ENCODE measurements around the gene FAM124B.

- no peak for TF ChIP-seq CTCF (IDR thresholded peaks at IDR 0.05; ENCODE audit: poor library complexity)
- TF ChIP-seq EZH2 (IDR thresholded peaks at IDR 0.05; ENCODE audit: borderline replicate concordance), result no peak
- no peak for TF ChIP-seq EZH2phosphoT487 (IDR thresholded peaks at IDR 0.05; ENCODE audit: low read depth, severe bottlenecking, unreplicated experiment)
These were observed 6.1 kb downstream of the FAM124B start for GRCh38 chr2:224395620-224396390.
